ENCODE measurements around the gene PHLDB1.
"Not testable (repeated sequence)": the region's sequence is repeated elsewhere in the genome, so short reads cannot be mapped to it uniquely, and the experiment has no call there.

PHLDB1 gene

GRCh38 chr11:118659314-118659952 lies 52.0 kb downstream of the PHLDB1 start:
- peak in 13 of 14 donors; percentile 39 to 87 (median 72) for DNase-seq

- DNase-seq: no peak
Observed at GRCh38 chr11:118659953-118660680, 52.7 kb downstream of the PHLDB1 start.

DNA sequence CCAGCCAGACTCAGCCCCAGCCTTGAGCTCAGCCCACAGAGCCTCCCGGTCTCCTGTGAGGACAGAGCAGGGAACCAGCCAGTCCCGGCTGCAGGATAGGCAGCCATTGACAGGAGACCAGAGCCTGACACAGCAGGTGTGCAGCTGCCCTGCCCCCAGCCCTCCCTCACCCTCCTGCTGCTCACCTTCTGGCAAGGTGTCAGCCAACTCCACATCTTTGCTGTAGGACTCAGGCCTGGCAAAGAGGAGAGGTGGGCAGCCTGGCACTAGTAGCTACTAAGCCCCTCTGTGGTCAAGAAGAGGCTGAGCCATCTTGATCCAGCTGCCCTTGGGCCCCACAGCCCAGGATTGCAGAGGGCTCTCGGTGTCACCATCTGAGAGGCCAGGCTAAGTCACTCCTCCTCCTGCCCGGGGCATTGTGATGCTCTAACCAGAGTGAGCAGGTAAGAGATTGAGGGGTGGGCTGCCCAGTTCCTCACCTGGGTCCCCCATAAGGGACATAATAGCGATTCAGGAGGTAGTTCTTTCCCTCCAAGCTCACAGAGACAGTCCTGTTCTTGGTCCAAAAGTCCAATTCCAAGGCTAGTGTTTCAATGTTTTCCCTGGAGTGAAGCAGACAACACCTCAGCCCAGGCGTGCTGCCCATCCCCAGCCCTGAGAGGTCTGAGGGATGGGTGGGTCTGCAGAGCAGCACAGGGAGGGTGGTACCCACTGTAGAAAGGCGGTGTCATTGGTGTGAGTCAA lies 53.4 kb downstream of the PHLDB1 start:
- no peak for DNase-seq

- DNase-seq: no peak
Observed at GRCh38 chr11:118661425-118662301, 54.2 kb downstream of the PHLDB1 start.

- DNase-seq: no peak
Observed at GRCh38 chr11:118662401-118663271, 55.2 kb downstream of the PHLDB1 start.

- no peak for DNase-seq
Observed at GRCh38 chr11:118663381-118663780, 56.0 kb downstream of the PHLDB1 start.

DNA sequence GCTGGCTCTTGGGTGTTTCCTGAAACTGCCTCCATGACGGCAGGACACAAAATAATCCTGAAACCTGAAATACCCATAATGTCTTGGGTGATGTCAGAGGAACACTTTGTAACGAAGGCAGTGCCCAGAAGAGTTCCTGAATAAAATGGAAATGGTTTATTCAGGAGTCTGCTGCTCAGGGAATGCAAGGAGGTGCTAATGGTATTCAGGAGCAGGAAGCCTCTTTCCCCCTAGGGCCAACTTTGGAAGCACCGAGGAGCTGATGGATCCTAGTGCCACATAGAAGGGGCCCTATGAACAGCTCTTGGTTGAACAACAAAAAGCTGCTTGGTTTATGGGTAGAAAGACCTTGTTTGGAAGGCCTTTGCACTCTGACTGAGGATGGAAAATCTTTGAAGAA lies 56.5 kb downstream of the PHLDB1 start:
- DNase-seq: no peak

- DNase-seq: no peak
Observed at GRCh38 chr11:118666371-118666770, 59.0 kb downstream of the PHLDB1 start.

GRCh38 chr11:118670063-118670462 lies 62.6 kb downstream of the PHLDB1 start:
- no peak for DNase-seq

GRCh38 chr11:118671254-118671653 lies 63.8 kb downstream of the PHLDB1 start:
- no peak for DNase-seq

GRCh38 chr11:118672846-118673245 lies 65.4 kb downstream of the PHLDB1 start:
- DNase-seq: no peak

GRCh38 chr11:118673361-118674081 lies 66.1 kb downstream of the PHLDB1 start:
- peak in 1 of 14 donors; percentile 79 for DNase-seq

DNA sequence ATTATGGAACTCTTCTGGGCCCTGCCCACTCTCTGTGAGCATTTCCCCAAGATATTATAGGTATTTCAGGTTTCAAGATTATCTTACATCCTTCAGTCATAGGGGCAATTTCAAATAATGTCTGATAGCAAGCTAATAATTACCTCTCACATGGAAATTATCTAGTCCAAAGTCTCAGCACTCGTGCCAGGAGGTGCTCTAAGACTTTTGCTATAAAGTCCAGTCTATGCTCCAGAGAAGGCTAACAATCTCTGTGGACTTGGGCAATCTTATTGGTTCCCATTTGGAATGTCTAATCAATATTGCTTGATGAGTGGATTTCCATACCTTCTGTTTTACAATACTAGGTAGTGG lies 66.6 kb downstream of the PHLDB1 start:
- no peak for DNase-seq

- DNase-seq: no peak
Observed at GRCh38 chr11:118677977-118678376, 70.6 kb downstream of the PHLDB1 start.

DNA sequence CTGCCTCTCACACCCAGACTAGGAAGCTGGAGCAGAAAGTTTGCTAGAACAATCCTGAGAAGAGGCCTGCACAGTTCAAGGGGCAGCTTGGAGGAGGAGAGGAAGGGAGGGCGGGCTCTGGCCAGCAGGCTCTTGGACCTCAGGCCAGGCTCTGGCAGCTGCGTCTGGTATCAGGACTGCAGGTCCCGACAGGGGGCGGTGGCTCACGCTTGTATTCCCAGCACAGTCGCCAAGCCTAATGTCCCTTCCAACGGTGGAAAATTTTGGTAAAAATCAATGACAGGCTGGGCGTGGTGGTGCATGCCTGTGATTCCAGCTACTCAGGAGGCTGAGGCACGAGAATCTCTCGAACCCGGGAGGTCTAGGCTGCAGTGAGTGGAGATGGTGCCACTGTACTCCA lies 71.5 kb downstream of the PHLDB1 start:
- DNase-seq: peak in 1 of 14 donors; percentile 90

DNA sequence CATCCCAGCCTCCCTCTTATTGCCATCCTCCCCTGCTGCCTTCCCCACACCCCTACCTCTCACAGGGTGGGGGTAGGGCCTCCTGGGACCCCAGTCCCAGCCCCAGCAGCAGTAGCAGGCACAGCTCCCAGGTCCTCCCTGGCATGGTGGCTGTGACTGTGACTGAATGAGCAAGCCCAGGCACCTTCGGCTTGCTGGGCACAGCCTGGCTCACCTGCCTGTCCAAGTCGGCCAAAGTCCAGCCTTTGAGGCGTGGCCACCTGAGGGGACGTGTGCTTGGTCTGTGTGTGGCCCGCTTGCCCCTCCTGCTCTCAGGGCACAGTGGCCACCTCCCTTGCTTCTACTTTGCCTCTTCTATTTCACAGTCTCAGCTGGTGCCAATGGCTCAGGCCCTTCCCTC lies 72.1 kb downstream of the PHLDB1 start, which contains the start of gene TREH:
Gene TREH (minus strand): TSS at position 168 of the 400 bp plus-strand sequence. CDS start 23 bp downstream, at position 145.
- DNase-seq: peak in 1 of 14 donors; percentile 64

- DNase-seq: no peak
Observed at GRCh38 chr11:118682372-118682771, 75.0 kb downstream of the PHLDB1 start.

DNA sequence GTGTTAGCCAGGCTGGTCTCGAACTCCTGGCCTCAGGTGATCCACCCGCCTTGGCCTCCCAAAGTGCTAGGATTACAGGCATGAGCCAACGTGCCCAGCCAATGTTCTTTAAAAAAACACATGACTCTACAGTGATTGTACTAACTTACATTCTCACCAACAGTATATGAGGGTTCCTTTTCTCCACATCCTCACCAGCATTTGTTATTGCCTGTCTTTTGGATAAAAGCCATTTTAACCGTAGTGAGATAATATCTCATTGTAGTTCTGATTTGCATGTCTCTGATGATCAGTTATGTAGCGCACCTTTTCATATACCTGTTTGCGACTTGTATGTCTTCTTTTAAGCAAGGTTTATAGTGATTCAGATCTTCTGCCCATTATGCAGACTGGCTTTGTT lies 75.5 kb downstream of the PHLDB1 start:
- not testable (repeated sequence) for DNase-seq

GRCh38 chr11:118684187-118684586 lies 76.8 kb downstream of the PHLDB1 start:
- DNase-seq: no peak

- no peak for DNase-seq
Observed at GRCh38 chr11:118687906-118688305, 80.5 kb downstream of the PHLDB1 start.

GRCh38 chr11:118688339-118688738 lies 80.9 kb downstream of the PHLDB1 start:
- peak in 3 of 14 donors; percentile 8 to 29 (median 17) for DNase-seq

All from C1 segment of cervical spinal cord (tissue), 14 donors.